ENCODE results near the gene CBX2.

The CBX2 gene

DNA sequence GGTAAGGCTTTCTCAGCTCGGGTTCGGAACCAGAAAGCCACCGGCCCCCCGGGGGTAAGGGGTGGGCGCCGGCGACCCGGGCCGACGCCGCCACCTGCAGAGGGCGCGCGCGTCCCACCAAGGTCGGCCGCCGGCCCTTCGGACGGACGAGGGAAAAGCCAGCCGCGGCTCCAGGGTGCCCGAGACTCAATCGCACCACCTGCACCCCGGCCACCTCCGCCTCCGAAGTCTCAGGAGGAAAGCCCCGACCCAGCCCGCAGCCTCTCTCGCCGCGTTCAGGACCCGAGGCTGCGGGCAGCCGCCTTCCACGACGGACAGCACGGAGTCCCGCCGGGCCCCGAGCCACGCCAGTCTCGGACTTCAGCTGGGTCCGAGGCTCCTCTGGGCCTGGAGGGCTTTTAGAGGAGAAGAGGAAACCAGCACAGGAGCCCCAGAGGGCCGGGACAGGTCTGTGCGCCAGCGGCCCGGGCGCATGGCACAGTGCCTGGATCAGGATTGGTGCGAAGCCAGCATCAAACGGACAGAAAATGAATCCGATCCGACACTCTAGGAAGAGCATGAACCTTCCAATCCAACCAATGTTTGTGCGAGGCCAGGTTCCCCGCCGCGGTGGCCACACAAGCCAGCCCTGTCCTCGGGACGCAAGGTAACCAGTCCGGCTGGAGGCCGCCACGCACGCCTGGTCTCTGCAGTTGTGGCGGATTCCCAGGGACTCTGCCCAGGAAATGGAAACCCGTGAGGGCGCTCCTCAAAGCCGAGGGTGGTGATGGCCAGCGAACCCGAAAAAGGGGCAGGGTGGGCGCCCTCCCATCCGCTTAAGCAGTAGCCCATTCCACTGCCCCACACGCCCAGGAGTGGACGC is 12.2 kb downstream of the CBX2 start:
- no peak for DNase-seq

DNA sequence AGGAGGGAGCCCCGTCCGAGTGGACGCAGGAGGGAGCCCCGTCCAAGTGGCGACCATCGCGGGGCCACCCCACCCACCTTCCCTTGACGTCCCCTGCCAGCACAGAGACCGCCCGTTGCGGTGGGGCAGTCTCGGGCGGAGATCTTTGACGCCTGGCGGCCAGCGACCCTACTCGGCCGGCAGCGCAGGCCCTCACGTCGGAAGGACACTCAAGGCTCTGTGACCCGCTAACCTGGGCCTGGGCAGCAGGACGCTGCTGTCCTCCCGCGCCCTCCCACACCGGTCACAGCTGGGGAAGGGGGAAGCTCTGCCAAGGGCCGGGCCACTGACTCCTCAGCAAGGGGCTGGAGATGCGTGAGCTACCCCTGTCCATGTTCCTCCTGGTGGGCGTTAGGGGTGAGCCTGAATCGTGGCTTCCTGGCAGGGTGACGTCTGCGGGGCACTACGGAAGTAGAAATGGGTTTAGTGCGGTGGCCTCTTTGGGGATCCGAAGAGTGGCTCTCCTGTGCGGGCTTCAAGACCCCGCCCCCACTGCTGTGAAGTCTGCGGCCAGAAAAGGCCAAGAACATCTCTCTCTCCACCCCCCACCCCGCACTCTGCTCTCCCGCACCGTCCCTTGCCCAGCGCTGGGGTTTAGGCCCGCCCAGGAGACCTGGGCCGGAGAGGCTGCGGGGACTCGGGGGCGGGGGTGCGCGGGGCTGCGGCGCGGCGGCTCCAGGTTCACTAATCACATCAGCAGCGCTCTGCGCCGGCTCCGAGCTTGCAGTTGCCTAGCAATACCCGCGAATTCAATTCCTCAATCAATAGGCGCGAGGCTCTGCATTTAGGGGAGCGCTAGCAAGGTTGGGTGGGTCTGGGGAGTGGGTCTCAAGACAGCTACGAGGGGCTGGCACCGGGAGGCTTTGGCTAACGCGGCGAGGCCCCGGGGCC is 13.1 kb downstream of the CBX2 start:
- DNase-seq: no peak

DNA sequence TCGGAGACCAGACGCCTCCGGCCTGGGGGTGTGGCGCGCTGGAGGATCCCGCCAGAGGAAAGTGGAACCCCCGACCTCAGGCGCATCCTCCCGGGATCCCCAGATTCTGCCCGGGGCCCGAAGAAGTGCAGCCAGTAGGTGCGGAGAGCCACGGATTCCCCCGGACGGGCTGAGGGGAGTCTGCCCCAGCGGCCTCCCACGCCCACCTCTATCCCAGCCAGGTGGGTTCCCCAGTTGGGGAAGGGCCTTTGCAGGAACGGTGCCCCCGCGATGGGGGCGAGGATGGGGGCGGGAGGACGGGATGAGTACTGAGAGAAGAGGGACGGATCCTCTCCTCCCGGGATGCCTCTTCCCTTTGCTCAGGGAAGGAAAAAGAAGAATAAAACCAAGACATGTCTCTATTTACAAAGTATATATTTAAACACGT is 13.8 kb downstream of the CBX2 start:
- DNase-seq: no peak

DNA sequence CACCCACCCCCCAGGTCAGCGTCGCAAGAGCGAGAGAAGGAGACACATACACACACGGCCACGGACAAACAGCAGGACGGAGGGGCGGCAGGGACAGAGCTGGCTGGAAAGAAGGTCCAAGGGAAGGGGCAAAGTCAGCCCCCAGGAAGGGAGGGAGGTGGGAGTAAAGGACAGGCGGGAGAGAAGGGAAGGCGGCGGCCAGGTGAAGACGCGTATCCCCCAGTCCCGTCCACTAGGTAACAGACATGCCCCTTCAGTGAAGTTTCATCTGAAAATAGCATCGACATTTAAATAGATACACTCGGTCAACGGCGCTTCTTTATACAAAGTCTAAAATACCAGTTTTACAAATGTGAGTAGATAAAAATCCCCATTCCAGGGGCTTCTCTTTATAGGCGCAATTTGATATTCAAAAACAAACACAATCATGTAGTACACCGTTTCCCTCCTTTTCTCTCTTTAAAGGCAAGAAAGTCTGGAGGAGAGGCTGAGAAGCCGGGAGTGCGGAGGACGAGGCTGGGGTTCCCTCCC is 14.5 kb downstream of the CBX2 start:
- DNase-seq: no peak

DNA sequence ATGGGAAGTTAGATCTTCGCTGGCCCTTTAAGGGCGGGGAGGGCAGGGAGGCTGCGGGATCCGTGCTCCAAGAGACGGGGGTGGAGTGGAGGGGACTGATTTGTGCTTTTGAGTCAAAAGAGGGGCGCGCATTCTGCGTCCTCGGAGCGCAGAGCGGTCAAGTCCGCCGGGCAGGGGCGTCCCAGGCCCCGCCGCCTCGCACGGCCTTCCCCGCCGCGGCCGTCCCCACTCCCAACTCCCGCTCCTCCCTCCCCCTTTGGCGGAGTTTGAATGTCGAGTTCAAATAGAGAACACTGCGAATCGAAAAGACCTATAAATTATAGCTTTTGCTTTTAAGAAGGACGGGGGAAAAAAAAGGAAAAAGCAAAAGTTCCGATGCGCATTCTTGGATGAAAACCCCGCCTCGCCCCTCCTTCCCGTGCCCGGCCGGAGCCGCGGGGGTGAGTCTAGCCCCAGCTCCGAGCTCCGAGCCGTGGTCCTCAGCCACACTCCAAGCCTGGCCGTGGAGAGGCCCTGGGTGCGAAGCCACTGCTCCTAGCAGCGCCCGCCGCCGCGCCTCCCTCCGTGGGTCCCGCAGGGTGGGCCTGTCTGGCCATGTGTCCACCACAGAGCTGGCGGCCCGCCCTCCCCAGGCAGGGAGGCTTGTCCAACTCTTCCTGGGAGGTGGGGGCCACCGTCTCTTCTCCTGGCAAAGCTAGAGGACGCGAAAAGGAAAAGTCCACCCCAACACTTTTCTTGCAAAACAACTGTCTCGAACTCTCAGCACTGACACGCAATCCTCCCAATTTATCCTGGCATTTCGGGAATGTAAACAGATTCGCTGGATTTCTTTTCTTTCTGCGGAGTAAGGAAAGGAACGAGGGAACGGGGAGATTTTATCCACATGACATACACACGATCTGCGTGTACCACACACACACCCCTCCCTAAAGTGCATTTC is 15.3 kb downstream of the CBX2 start:
- no peak for DNase-seq

DNA sequence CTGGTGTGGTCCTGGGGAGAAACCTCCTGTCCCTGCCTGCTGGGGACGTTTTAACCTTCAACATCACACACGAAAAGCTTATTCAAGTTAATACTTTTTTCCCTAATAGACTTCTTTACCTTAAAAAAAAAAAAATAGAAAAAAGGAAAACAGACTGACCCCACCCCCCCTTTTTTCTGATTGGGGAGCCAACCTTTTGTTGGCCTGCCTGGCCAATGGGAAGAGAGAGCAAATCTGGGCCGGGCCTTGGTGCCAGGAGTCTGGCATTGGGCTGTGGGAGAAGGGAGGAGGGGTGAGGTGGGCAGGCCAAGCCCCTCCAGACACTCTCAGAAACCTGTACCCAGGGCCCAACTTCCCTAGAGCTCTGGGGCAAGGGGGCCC is 16.0 kb downstream of the CBX2 start:
- no peak for DNase-seq

DNA sequence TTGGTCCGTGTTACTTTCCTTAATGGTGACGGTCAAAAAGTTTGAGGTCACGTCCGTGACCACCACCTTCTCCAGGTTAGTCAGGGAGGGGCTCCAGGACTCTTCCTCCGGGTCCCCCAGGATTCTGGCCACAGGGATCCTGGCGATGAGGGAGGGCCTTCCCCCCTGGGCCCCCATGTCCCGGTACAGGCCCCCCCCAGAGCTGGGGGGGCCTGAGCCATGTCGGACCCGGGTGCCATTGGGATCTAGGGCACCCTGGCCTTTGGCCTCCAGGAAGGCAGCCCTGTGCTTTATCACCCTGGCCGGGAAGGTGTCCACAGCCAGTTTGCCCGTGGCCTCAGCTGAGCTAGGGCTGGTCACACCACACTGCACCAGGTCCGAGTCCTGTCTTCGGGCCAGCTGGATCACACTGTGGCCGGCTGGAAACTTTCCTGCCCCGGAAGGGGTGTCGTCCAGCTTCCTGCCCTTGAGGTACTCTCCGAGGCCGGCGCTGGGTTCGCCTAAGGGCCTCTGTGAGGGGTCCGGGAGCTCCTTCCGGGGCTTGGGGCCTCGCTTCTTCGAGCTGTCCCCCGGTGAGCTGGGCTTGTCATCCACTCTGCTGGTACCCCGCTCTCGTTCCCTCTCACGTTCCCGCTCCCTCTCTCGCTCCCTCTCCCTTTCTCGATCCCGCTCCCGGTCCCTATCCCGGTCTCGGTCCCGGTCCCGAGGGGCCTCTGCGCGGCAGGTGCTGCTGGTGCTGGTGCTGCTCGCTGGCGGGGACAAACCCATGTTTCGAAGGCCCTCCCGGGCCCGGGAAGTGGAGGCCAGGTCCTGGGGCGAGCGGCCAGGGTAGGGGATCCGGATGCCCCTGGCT is 16.9 kb downstream of the CBX2 start:
- DNase-seq: no peak

DNA sequence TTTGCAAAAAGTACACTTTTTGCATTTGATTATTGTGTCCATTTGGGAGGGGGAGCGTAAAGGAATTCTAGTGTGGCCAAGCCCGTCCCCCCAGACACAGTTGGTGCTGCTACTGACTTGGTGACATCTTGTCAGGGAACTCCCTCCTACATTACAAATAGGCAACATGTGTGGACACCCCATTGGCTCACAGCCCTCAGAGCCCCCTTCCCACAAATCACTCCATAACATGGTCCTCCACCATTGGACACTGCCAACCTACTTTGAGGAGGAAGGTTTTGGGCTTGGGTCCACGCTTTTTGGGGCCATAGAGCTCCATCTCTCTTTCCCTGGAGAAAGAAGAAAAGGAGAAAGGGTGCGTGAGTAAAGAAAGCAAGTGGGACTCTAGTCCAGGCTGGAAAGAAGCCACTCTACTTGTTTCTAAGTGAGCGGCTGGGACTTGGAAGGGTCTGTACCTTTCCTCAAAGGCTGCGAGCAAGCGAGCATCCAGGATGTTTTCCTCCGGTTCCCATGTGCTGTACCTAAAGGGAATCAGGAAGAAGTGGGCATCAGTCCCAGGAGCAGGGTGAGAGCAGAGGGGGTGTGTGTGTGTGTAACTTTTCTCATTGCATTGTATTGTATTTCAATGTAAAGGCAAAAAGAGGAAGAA is 18.0 kb downstream of the CBX2 start:
- DNase-seq: no peak

DNA sequence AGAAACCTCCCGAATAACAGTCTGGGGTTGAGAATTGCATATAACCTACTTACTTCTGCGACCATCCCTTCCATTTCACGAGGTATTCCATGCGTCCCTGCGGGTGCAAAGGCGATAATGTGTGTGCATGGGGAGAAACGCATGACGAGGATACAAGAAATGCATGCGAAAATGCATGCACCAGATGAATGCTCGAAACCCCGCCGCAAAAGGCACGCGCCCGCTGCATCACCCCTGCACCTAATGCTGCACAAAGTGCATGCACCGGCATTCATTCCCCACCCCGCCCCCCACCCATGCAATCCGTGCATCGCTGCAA is 18.5 kb downstream of the CBX2 start:
- no peak for DNase-seq

DNA sequence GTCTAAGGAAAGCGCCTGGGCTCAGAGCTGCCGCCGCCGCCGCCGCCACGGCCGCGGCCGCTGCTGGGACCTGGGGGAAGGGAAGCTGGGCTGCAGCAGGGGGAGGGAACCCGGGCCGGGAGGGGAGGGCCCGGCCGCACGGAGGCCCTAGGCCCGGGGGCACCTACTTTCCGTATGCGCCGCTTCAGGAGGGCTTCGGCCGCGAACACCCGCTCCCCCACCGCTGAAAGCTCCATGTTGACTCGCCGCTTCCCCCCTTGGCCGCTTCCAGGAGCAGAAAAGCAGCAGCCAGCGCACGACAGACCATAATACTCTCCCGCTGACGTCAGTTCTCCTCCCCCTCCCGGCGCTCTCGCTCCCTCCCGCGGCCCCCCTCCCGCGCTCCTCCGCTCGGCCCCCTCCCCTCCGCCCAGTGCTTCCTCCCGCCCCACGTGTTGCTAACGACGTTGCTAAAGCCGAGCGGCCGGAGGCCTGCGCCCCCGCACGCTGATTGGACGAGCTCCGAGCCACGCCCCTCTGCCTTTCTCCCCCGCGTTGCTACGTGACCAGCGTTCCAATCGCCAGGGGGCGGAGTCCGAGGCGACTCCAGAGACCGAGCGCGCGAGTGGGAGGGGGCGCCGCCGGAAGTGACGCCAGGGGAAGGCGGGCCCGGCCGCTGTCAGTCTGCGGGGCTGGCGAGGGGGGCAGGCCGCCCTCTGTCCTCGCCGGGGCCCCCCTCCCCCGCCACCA is 19.0 kb downstream of the CBX2 start, which contains the start of gene CBX8:
Gene CBX8 (minus strand): TSS at position 315 of the 729 bp plus-strand sequence. CDS start 79 bp downstream, at position 236.
- peak; percentile 99 for DNase-seq

DNA sequence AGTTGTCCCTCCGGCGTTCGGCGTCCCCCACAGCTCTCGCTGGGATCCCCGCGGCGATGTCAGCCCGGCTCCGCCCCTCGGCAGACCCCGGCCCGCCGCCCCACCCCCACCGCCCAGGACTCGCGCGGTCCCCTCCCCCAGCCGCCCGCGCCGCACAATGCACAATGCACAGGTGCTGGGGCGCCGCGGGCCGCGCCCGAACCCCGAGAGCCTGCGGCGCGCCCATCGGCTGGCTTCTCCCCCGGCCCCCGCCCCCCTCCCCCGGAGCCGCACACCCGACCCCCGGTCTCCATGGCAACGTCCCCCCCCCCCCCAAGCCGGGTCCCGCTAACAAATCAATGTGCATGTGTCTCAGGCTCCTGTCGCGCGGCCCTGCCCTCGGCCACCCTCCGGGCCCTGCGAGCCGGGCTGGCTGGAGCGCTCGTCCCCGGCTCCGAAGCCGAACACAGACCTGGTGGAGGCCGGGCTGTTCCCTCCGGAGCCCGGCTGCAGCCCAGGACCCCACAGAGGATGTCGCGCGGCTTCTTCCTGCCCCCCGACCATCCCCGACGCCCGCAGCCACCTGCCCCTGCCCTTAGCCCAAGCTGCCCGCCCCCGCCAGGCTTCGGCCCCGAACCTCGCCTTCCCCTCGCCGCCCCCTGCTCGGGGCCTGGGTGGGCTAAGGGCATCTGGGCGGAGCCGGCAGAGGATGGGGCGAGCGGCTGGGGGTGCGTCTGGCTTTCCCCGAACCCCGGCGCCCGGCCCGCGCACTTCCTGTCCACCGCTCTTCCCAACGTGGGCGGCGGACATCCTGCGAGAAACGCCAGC is 19.7 kb downstream of the CBX2 start:
- no peak for DNase-seq

DNA sequence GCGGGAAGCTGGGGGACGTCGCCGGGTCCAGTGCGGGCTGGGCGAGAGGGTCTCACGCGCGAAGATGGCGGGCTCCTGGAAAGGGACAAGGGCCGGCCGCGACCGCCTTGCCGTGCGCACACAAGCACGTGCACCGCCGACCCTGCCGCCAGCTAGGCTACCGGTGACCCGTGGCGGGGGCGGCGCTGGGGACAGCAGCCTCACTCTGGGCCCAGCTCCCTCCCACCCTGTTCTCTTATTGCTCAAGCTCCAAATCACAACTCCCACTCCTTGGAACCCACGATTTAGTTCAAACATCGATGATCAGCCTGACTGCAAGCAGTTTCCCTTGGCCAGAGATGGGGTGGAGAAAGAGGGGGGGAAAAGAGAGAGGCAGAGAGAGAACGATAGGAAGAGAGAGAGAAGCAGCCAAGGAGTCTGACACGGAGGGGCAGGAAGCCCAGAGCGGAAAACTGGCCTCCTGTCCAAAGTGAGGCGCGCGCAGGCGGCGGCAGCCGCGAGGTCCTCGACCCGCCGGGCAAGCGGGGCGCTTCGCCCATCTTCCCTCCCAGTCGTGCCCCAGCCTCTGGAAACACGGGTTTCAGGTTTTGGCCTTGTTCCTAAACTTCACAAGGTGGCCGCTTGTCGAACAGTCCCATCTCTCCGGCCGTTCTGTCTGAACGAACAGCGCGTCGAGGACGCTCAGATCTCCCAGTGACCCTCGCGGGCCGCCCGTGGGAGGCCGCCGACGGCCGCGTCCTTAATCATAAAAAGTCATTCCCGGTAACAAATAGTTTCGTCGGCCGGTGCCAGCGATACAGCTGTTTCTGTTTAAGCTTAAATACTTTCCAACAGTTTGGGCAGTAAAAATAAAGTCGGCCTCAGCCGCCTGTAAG is 20.6 kb downstream of the CBX2 start:
- DNase-seq: no peak

DNA sequence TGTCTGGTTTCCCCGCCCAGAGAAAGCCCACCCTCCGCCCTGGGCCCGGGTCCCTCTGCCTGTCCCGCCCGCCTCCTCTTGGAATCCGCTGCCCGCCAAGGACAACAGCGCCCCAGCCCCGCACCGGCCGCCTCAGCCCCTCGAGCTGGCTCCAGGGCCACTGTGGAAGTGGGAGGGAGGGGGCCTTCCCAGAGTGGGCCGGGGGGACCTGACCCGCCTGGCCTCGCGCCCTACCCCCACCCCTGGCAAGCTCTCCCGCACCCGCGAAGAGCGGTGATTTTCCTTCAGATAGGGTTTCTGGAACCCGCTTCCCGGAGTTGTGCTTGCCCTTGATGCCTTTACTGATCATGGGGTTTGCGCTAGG is 21.2 kb downstream of the CBX2 start:
- no peak for DNase-seq

DNA sequence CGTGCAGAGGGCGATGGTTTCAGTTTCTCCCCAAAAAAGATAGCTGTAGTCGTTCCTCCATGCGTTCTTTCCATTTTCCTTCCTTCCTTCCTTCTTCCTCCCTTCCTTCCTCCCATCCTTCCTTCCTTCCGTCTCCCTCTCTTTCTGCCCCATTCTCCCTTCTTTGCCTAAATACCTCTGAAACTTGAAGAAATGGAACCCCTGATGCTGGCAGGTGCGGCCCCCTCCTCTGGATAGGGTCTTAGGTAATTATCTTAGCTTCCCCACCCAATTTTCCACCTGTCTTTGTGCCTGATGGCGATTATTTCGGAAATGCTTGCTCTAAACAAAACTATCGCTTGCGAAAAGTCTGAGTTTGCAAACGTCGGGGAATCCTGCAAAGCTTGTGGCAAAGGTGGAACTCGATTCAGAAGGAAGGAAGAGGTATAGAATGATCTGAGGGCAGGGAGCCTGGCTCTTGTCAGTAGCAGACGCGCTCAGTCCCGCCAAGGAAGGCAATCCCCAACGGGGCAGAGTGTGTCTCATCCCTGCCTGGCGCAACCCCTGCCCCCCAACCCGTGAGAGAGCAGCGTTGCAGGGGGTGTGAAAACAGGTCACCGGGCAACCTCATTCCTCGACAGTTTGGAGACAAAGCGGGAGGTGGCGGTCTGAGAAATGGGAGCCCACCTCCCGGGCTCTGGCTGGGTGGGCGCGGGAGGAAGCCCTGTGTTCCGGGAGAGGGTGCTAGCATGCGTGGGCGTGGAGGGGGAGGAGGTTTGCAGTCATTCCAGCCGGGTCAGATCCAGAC is 21.8 kb downstream of the CBX2 start:
- no peak for DNase-seq

DNA sequence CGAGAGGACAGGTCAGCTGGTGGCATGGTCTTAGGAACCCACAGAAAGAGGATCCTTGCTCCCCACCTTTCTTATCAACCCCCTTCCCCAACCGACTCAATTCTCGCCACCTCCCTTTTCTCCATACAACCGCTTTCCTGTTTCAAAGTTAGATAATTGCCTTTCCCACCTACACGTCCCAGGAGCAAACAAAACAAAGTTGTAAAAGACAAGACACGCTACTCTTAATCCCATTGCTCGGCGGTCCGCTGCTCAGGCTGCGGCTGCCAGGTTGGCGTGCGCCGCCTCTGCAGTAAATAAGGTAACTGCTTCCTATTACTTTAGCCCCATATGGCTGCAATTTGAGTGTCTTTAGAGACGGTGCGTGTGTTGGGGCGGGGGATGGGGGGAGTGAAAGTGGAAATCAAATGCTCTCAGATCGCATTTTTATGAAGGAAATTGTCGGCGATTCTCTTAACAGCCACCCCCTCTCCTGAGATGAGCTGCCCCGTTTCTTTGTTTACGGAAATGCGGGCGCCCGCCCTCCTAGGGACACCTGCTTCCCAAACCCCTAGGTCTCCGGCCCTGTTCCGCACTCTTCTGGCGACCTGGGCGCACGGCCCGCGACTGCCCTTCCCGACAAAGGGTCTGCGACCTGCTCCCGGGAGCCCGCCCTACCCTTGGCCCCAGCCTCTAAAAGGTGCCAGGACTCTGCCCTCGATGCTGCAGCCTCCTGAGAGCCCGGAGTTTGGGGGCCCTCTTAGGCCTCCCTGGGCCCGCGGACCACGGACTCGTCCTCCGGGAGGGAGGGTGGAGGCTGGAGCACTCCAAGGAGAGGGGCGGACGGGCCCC is 22.6 kb downstream of the CBX2 start:
- peak; percentile 44 for DNase-seq

DNA sequence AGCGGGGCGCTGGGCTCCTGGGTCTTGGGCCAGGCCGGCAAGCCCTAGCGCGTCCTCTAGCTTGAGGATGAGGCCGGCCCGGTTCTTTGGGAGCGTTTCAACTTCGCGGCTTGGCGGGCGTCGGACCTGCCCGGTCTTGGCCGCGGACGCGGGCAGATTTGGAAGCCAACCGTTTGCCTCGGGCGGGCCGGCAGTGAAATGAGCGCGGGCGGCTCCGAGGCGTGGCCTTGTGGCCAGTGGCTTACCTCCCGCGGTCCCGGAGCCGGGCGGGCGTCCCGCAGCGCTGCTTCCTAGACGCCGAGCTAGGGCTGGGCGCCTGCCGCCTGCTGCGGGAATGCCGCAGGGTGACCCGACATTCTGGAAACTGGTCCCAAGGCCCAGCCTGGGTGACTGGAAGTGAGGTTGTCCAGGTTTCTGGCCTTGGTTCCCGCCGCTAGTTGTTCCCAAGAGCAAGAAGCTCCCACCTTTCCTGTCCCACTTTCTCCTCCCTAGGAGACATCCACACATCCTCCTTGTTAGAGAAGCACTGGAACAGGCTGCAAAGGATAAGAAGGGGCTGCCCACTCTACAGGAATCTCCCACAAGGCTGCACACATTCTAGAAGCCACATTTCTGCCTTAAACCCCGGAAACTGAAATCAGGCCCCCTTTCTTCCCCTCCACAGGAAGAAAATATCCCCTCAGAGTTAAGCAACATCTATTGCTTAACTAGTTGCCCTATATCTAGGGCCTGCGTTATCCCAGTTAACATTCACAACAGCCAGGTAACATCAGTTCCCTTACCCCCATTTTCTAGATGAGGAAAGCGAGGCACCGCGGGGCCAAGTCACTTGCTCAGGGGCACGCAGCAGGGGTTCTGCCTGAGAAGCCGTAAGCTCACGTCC is 23.4 kb downstream of the CBX2 start:
- no peak for DNase-seq

All from stimulated activated naive CD4-positive, alpha-beta T cell treated with Interleukin-2 at 50 U/mL for 16 hours (primary cell).